ENCODE results near the gene GFPT2. TPM values are rescaled to one million over a fixed set of nuclear protein-coding genes. Genes with fewer than 3 reads are reported as not detected.

The GFPT2 gene
- total RNA-seq, 2 experiments from 2014 or later, result not detected

DNA sequence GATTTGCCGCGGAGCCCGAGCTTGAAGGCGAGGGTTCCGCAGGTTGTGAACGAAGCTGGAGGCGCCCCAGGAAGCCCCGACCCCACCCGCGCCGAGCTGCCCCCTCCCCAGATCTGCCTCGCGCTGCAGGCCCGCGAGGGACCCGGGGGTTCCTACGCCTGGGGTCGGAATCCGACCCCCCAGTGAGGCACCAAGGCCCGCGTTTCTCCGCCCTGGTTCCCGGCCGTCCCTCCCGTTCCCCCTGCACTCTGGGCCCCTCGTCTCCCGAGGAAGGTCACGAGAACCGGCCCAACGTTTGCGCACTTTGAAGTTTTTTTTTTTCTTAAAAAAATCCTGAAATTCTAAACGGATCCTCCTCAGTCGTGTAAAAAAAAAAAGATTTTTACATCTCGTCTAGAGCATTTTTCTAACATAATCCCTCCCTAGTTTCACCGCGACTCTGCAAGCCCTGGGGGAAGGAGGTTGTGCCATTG lies 880 bp upstream of the GFPT2 start:
- no peaks in the 10 kb centered on the region for H3K9me2 ChIP-seq (ENCODE audit: insufficient read depth, low read length)
- CTCF ChIA-PET (ENCODE audit: unreplicated experiment), result no interaction called here
- H3K4me2 ChIP-seq (ENCODE audit: low read length), result peak overlapping the region; percentile 57; the same call in 1 of the 2 replicates
- no peaks in the 10 kb centered on the region for H4K20me1 ChIP-seq (ENCODE audit: insufficient read depth, low read length)
- H3K4me1 ChIP-seq (ENCODE audit: insufficient read depth, low read length, poor library complexity, severe bottlenecking), result no peaks in the 10 kb centered on the region
- POLR2A ChIA-PET, result no interaction called here
- no peaks in the 10 kb centered on the region for H3K36me3 ChIP-seq (ENCODE audit: insufficient read depth, low read length)
- no peaks in the 10 kb centered on the region for H3K79me2 ChIP-seq (ENCODE audit: insufficient read depth, low read depth, low read length)
- no peak overlapping the region for H2AFZ ChIP-seq (ENCODE audit: low read length)
- BruUV-seq (replicated peaks), result no TSS peak
- H3K27ac ChIP-seq (ENCODE audit: low read depth, low read length, poor library complexity, severe bottlenecking), result no peak overlapping the region
- no peak overlapping the region for H3K4me3 ChIP-seq (ENCODE audit: low read depth, low read length, poor library complexity, severe bottlenecking)
- no peak for DNase-seq (ENCODE audit: low spot score)
- TF ChIP-seq EZH2phosphoT487 (IDR thresholded peaks at IDR 0.05; ENCODE audit: borderline replicate concordance, low read depth, low read length), result no peak
- TF ChIP-seq, protein P1, sequence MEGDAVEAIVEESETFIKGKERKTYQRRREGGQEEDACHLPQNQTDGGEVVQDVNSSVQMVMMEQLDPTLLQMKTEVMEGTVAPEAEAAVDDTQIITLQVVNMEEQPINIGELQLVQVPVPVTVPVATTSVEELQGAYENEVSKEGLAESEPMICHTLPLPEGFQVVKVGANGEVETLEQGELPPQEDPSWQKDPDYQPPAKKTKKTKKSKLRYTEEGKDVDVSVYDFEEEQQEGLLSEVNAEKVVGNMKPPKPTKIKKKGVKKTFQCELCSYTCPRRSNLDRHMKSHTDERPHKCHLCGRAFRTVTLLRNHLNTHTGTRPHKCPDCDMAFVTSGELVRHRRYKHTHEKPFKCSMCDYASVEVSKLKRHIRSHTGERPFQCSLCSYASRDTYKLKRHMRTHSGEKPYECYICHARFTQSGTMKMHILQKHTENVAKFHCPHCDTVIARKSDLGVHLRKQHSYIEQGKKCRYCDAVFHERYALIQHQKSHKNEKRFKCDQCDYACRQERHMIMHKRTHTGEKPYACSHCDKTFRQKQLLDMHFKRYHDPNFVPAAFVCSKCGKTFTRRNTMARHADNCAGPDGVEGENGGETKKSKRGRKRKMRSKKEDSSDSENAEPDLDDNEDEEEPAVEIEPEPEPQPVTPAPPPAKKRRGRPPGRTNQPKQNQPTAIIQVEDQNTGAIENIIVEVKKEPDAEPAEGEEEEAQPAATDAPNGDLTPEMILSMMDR (conservative IDR thresholded peaks at IDR 0.05; ENCODE audit: low read length), result no peak
- intact Hi-C loops (cut with micrococcal nuclease; ENCODE audit: unreplicated experiment), result no loop called here
- H3K9me3 ChIP-seq (ENCODE audit: low read length), result no peaks in the 10 kb centered on the region

DNA sequence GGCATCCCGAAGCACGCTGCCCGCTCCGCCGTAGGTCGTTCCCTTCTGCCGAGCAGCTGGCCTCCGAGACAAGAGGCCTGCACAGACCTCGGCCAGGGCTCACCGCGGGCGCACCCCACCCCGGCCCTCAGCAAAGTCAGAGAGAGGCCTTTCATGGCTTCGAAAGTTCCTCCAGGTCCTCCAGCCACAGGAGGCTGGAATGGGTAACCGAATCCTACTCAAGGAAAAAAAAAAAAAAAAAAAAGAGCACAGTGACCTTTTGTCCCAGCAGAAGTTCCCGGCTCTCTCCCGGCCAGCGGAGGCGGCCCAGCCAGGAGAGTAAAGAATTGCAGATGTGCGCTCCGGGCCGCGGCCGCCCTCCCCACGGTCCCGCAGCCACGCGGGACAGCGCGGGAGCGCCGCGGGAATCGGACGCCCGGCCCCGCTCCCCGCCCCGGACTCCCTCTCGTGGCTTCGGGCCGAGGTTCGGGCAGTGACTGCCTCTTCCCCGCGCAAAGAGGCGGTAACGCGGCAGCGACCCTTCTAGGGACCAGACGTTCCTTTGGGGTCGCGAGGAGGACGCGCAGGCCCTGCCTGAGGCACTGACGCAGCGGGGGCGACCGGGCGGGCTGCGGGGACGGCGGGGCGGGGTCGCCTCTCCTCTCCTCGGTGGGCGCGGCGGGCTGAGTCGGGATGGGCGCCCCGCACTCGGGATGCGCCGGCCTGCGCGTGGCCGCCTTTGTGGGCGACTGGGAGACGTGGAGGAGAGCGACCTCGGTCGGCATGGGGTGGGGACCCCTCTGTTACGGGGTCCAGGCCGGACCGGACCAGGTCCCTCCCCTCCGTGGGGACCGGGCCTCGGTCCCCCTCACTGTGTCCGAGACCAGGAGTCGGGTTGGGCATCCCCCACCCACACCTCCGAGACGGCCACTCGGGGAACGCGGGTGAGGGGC lies 754 bp downstream of the GFPT2 start:
- no peaks in the 10 kb centered on the region for H3K36me3 ChIP-seq (ENCODE audit: insufficient read depth, low read length)
- no peaks in the 10 kb centered on the region for H3K9me3 ChIP-seq (ENCODE audit: low read length)
- H3K9me2 ChIP-seq (ENCODE audit: insufficient read depth, low read length), result no peaks in the 10 kb centered on the region
- ChIA-PET CTCF (ENCODE audit: unreplicated experiment) (no interaction called here), POLR2A (interaction anchor here (0.6 kb wide), 1 partner anchor 308 kb away, joined by 6 read pairs; no protein-coding TSS in a partner anchor)
- H3K4me3 ChIP-seq (ENCODE audit: low read depth, low read length, poor library complexity, severe bottlenecking), result peak overlapping the region; percentile 52
- TF ChIP-seq EZH2phosphoT487 (IDR thresholded peaks at IDR 0.05; ENCODE audit: borderline replicate concordance, low read depth, low read length), result no peak
- TF ChIP-seq, protein P1 (conservative IDR thresholded peaks at IDR 0.05; ENCODE audit: low read length), result no peak
- no peak for DNase-seq (ENCODE audit: low spot score)
- no peak overlapping the region for H3K27ac ChIP-seq (ENCODE audit: low read depth, low read length, poor library complexity, severe bottlenecking)
- no TSS peak for BruUV-seq (replicated peaks)
- no peaks in the 10 kb centered on the region for H4K20me1 ChIP-seq (ENCODE audit: insufficient read depth, low read length)
- intact Hi-C loops (cut with micrococcal nuclease; ENCODE audit: unreplicated experiment), result no loop called here
- H3K4me2 ChIP-seq (ENCODE audit: low read length), result peak overlapping the region; percentile 57; the same call in 1 of the 2 replicates
- no peaks in the 10 kb centered on the region for H3K79me2 ChIP-seq (ENCODE audit: insufficient read depth, low read depth, low read length)
- H2AFZ ChIP-seq (ENCODE audit: low read length), result no peak overlapping the region
- no peaks in the 10 kb centered on the region for H3K4me1 ChIP-seq (ENCODE audit: insufficient read depth, low read length, poor library complexity, severe bottlenecking)
